Hepatocyte (in vitro differentiated cells): ENCODE measurements around the gene NKX6-1. TPM values are rescaled to one million over a fixed set of nuclear protein-coding genes. Genes with fewer than 3 reads are reported as not detected.

Source experiments
- DNase-seq: peaks from one replicate; pipeline ENCODE4 v3.0.0-alpha.2; 2016; ENCODE audit warnings: low spot score
- H2AFZ ChIP-seq: fragments of 200-600 bp; sonication (generic); 2 replicates; pipeline ENCODE4 v1.6.0; 2016; ENCODE audit warnings: antibody characterized with exemption, mild to moderate bottlenecking
- H3K27ac ChIP-seq: fragments of 200-600 bp; sonication (generic); 2 replicates; pipeline ENCODE4 v1.5.1; 2016; ENCODE audit warnings: mild to moderate bottlenecking
- H3K27me3 ChIP-seq: fragments of 200-600 bp; sonication (generic); 2 replicates; pipeline ENCODE4 v1.6.1; 2016
- H3K36me3 ChIP-seq: fragments of 200-600 bp; sonication (generic); replicated peaks from 2 replicates; pipeline ENCODE4 v1.5.1; 2016; ENCODE audit warnings: low read depth; ENCODE audit not compliant: insufficient read depth
- H3K4me1 ChIP-seq: fragments of 200-600 bp; sonication (generic); 2 replicates; pipeline ENCODE4 v1.5.1; 2016; ENCODE audit warnings: mild to moderate bottlenecking, moderate library complexity; ENCODE audit not compliant: insufficient read depth
- H3K4me2 ChIP-seq: fragments of 200-600 bp; sonication (generic); 2 replicates; pipeline ENCODE4 v1.6.0; 2016
- H3K4me3 ChIP-seq: fragments of 200-600 bp; sonication (generic); 2 replicates; pipeline ENCODE4 v1.5.1; 2016; ENCODE audit warnings: mild to moderate bottlenecking
- H3K79me2 ChIP-seq: fragments of 200-600 bp; sonication (generic); 2 replicates; pipeline ENCODE4 v1.6.0; 2017; ENCODE audit warnings: mild to moderate bottlenecking
- H3K9me2 ChIP-seq: fragments of 200-600 bp; sonication (generic); replicated peaks from 2 replicates; pipeline ENCODE4 v1.6.0; 2017; ENCODE audit warnings: mild to moderate bottlenecking; ENCODE audit not compliant: insufficient read depth
- H3K9me3 ChIP-seq: fragments of 200-600 bp; sonication (generic); 2 replicates; pipeline ENCODE4 v1.5.1; 2016; ENCODE audit warnings: low read depth, mild to moderate bottlenecking
- H4K20me1 ChIP-seq: fragments of 200-600 bp; sonication (generic); 2 replicates; pipeline ENCODE4 v1.6.0; 2016; ENCODE audit warnings: mild to moderate bottlenecking; ENCODE audit not compliant: insufficient read depth, poor library complexity, severe bottlenecking
- CTCF ChIP-seq: fragments of 200-600 bp; sonication (generic); IDR thresholded peaks from 2 replicates; pipeline ENCODE4 v1.5.1; 2016; ENCODE audit warnings: antibody characterized with exemption, mild to moderate bottlenecking; ENCODE audit not compliant: poor library complexity
- EZH2 ChIP-seq: fragments of 200-600 bp; sonication (generic); IDR thresholded peaks from 2 replicates; pipeline ENCODE4 v1.6.1; 2016; ENCODE audit warnings: antibody characterized with exemption, mild to moderate bottlenecking, borderline replicate concordance
- EZH2phosphoT487 ChIP-seq: fragments of 200-600 bp; sonication (generic); IDR thresholded peaks from one replicate; pipeline ENCODE4 v1.6.1; 2018; ENCODE audit warnings: antibody characterized with exemption, mild to moderate bottlenecking, low read depth, moderate library complexity; ENCODE audit not compliant: unreplicated experiment, severe bottlenecking
- WGBS: methylation state at CpG from one replicate; pipeline ENCODE4 v1.1.6; 2016; ENCODE audit warnings: low lambda C conversion rate; ENCODE audit errors: missing lambda C conversion rate; 5-methylcytosine and 5-hydroxymethylcytosine counted together
- polyA plus RNA-seq: library from polyadenylated mRNA; unstranded; fragments of >200 nt; fragmentation: Nextera tagmentation; extraction: Ambion mirVana; gene quantifications from 2 replicates; pipeline ENCODE4 v1.2.1, GENCODE V29; 2016
- total RNA-seq: library from RNA; depleted of rRNA; stranded (reverse); fragments of >200 nt; gene quantifications from 2 replicates; pipeline ENCODE4 v1.2.3, GENCODE V29; 2014

The NKX6-1 gene
- total and polyA plus RNA-seq, 2 experiments from 2014 or later, result not detected

GRCh38 chr4:84495118-84495793, 3.8 kb downstream of the NKX6-1 start:
- peaks cover 100% of the 10 kb centered on the region for H3K27me3 ChIP-seq
- H3K4me1 ChIP-seq, result peaks cover 30% of the 10 kb centered on the region
- TF ChIP-seq EZH2, result peak; percentile 31
- no peak for TF ChIP-seq EZH2phosphoT487
- H3K9me2 ChIP-seq, result no peaks in the 10 kb centered on the region
- H4K20me1 ChIP-seq, result no peaks in the 10 kb centered on the region
- no peak overlapping the region for H3K27ac ChIP-seq
- no peaks in the 10 kb centered on the region for H3K79me2 ChIP-seq
- WGBS, result 6% methylated on average over 21 of the region's 21 CpGs
- no peak overlapping the region for H3K4me3 ChIP-seq
- no peak overlapping the region for H2AFZ ChIP-seq
- DNase-seq, result no peak
- no peaks in the 10 kb centered on the region for H3K9me3 ChIP-seq
- no peak overlapping the region for H3K4me2 ChIP-seq
- H3K36me3 ChIP-seq, result no peaks in the 10 kb centered on the region

- peaks cover 30% of the 10 kb centered on the region for H3K4me1 ChIP-seq
- no peaks in the 10 kb centered on the region for H3K36me3 ChIP-seq
- 68% methylated on average over 2 of the region's 2 CpGs for WGBS
- H3K9me2 ChIP-seq, result no peaks in the 10 kb centered on the region
- no peaks in the 10 kb centered on the region for H3K79me2 ChIP-seq
- H3K9me3 ChIP-seq, result no peaks in the 10 kb centered on the region
- no peak overlapping the region for H2AFZ ChIP-seq
- H3K27me3 ChIP-seq, result peaks cover 100% of the 10 kb centered on the region
- no peak overlapping the region for H3K4me2 ChIP-seq
- H3K27ac ChIP-seq, result no peak overlapping the region
- TF ChIP-seq EZH2 (no peak), EZH2phosphoT487 (no peak), CTCF (no peak)
- no peaks in the 10 kb centered on the region for H4K20me1 ChIP-seq
- no peak overlapping the region for H3K4me3 ChIP-seq
- DNase-seq, result no peak
Observed at GRCh38 chr4:84494531-84494930, 4.6 kb downstream of the NKX6-1 start.

GRCh38 chr4:84494076-84494475, 5.0 kb downstream of the NKX6-1 start:
- Histone ChIP-seq H3K4me2 (no peak overlapping the region), H2AFZ (no peak overlapping the region), H3K9me2 (no peaks in the 10 kb centered on the region), H3K27me3 (peaks cover 100% of the 10 kb centered on the region), H3K9me3 (no peaks in the 10 kb centered on the region), H3K4me3 (no peak overlapping the region), H3K4me1 (peaks cover 29% of the 10 kb centered on the region), H3K36me3 (no peaks in the 10 kb centered on the region), H3K27ac (no peak overlapping the region), H3K79me2 (no peaks in the 10 kb centered on the region), H4K20me1 (no peaks in the 10 kb centered on the region)
- TF ChIP-seq EZH2 (no peak), CTCF (no peak), EZH2phosphoT487 (no peak)
- 6% methylated on average over 2 of the region's 2 CpGs for WGBS
- no peak for DNase-seq

GRCh38 chr4:84493092-84493850, 5.8 kb downstream of the NKX6-1 start:
- peak; percentile 58 for DNase-seq
- Histone ChIP-seq H3K9me2 (no peaks in the 10 kb centered on the region), H4K20me1 (no peaks in the 10 kb centered on the region), H2AFZ (peak overlapping the region; percentile 45), H3K36me3 (no peaks in the 10 kb centered on the region), H3K27ac (no peak overlapping the region), H3K79me2 (no peaks in the 10 kb centered on the region), H3K27me3 (peaks cover 100% of the 10 kb centered on the region), H3K9me3 (no peaks in the 10 kb centered on the region), H3K4me2 (peak overlapping the region; percentile 77), H3K4me1 (peaks cover 21% of the 10 kb centered on the region), H3K4me3 (no peak overlapping the region)
- WGBS, result 3% methylated on average over 56 of the region's 62 CpGs
- peak; percentile 26 for TF ChIP-seq CTCF
- peak; percentile 96 for TF ChIP-seq EZH2
- peak; percentile 92 for TF ChIP-seq EZH2phosphoT487
